ENCODE measurements around the gene RIPK4. TPM values are rescaled to one million over a fixed set of nuclear protein-coding genes. Genes with fewer than 3 reads are reported as not detected.

Gene RIPK4
- total and polyA plus RNA-seq, 2 donors from 2014 or later: 11.6 to 32.6 TPM

- Histone ChIP-seq H3K9ac (ENCODE audit: low read length in 3 of 3) (peak overlapping the region in 1 of 3 donors; percentile 59), H3K4me1 (ENCODE audit: control insufficient read depth in 2 of 3, insufficient read depth in 2 of 3, low read depth in 1 of 3, low read length in 3 of 3) (peaks cover 2 to 41% (median 24%) of the 10 kb centered on the region in 3 donors), H3K4me3 (ENCODE audit: low read length in 3 of 3) (peak overlapping the region in 1 of 3 donors; percentile 56), H3K9me3 (ENCODE audit: control insufficient read depth in 2 of 3, insufficient read depth in 1 of 3, low read length in 3 of 3) (no peaks in the 10 kb centered on the region), H3K27me3 (ENCODE audit: control insufficient read depth, insufficient read depth, low read length) (peaks cover 9% of the 10 kb centered on the region), H3K36me3 (ENCODE audit: control insufficient read depth in 2 of 3, insufficient read depth in 3 of 3, low read length in 3 of 3) (no peaks in the 10 kb centered on the region), H3K27ac (ENCODE audit: low read depth in 2 of 2, low read length in 2 of 2) (peak overlapping the region; percentile 28 to 59)
- intact Hi-C loops (cut with DNase I): no loop called here
- FAIRE-seq (no peak), DNase-seq (peak in 2 of 5 donors; percentile 67)
- no peak for TF ChIP-seq CTCF (IDR thresholded peaks at IDR 0.05; ENCODE audit: borderline replicate concordance, extremely low read depth, insufficient read depth)
These were observed 4.8 kb downstream of the RIPK4 start for GRCh38 chr21:41761934-41762635.

GRCh38 chr21:41761211-41761933 lies 5.5 kb downstream of the RIPK4 start:
- Histone ChIP-seq H3K9me3 (ENCODE audit: control insufficient read depth in 2 of 3, insufficient read depth in 1 of 3, low read length in 3 of 3) (no peaks in the 10 kb centered on the region), H3K27me3 (ENCODE audit: control insufficient read depth, insufficient read depth, low read length) (peaks cover 9% of the 10 kb centered on the region), H3K36me3 (ENCODE audit: control insufficient read depth in 2 of 3, insufficient read depth in 3 of 3, low read length in 3 of 3) (peaks cover 0 to 2% (median 0%) of the 10 kb centered on the region in 3 donors), H3K27ac (ENCODE audit: low read depth in 2 of 2, low read length in 2 of 2) (peak overlapping the region in 1 of 2 donors; percentile 28), H3K4me3 (ENCODE audit: low read length in 3 of 3) (peak overlapping the region in 2 of 3 donors; percentile 49 to 56), H3K4me1 (ENCODE audit: control insufficient read depth in 2 of 3, insufficient read depth in 2 of 3, low read depth in 1 of 3, low read length in 3 of 3) (peaks cover 2 to 41% (median 28%) of the 10 kb centered on the region in 3 donors), H3K9ac (ENCODE audit: low read length in 3 of 3) (peak overlapping the region in 1 of 3 donors; percentile 59)
- TF ChIP-seq CTCF (IDR thresholded peaks at IDR 0.05; ENCODE audit: borderline replicate concordance, extremely low read depth, insufficient read depth): no peak
- DNase-seq (peak in 3 of 5 donors; percentile 64 to 83 (median 76)), FAIRE-seq (no peak)
- intact Hi-C loops (cut with DNase I): no loop called here

- no peak for DNase-seq
- no peak for TF ChIP-seq CTCF (IDR thresholded peaks at IDR 0.05; ENCODE audit: borderline replicate concordance, extremely low read depth, insufficient read depth)
- Histone ChIP-seq H3K36me3 (ENCODE audit: control insufficient read depth in 2 of 3, insufficient read depth in 3 of 3, low read length in 3 of 3) (peaks cover 0 to 11% (median 9%) of the 10 kb centered on the region in 3 donors), H3K4me3 (ENCODE audit: low read length in 3 of 3) (no peak overlapping the region), H3K27ac (ENCODE audit: low read depth in 2 of 2, low read length in 2 of 2) (no peak overlapping the region), H3K9ac (ENCODE audit: low read length in 3 of 3) (no peak overlapping the region), H3K27me3 (ENCODE audit: control insufficient read depth, insufficient read depth, low read length) (peaks cover 9% of the 10 kb centered on the region), H3K4me1 (ENCODE audit: control insufficient read depth in 2 of 3, insufficient read depth in 2 of 3, low read depth in 1 of 3, low read length in 3 of 3) (peaks cover 2 to 43% (median 28%) of the 10 kb centered on the region in 3 donors), H3K9me3 (ENCODE audit: control insufficient read depth in 2 of 3, insufficient read depth in 1 of 3, low read length in 3 of 3) (no peaks in the 10 kb centered on the region)
- FAIRE-seq: no peak
- intact Hi-C loops (cut with DNase I): no loop called here
These were observed 6.4 kb downstream of the RIPK4 start for GRCh38 chr21:41760411-41760810.
